ENCODE measurements around the gene MOB3B.
A peak's percentile ranks its signal among the peaks of the same experiment; 100 is the strongest.

The MOB3B gene

GRCh38 chr9:27529316-27530278 is at the start of gene MOB3B:
Gene MOB3B, minus strand, starts transcription at chr9:27529814. Its CDS starts 74,264 bp downstream, at chr9:27455550.
- DNase-seq, result peak; percentile 89

GRCh38 chr9:27573634-27574590 is 44.3 kb upstream of the MOB3B start:
- peak; percentile 94 for DNase-seq

GRCh38 chr9:27572918-27573633 is 43.5 kb upstream of the MOB3B start, which contains the start of gene C9orf72:
Gene C9orf72, minus strand, starts transcription at chr9:27573481. Its CDS starts 6,361 bp downstream, at chr9:27567120.
- peak; percentile 92 for DNase-seq

- DNase-seq, result no peak
Observed at GRCh38 chr9:27572566-27572917, 42.9 kb upstream of the MOB3B start.

GRCh38 chr9:27572061-27572460 is 42.4 kb upstream of the MOB3B start:
- no peak for DNase-seq

GRCh38 chr9:27571011-27571410 is 41.4 kb upstream of the MOB3B start:
- no peak for DNase-seq

- DNase-seq, result no peak
Observed at GRCh38 chr9:27569406-27569805, 39.8 kb upstream of the MOB3B start.

GRCh38 chr9:27566118-27566517 is 36.5 kb upstream of the MOB3B start:
- DNase-seq, result no peak

- no peak for DNase-seq
Observed at GRCh38 chr9:27565696-27566095, 36.1 kb upstream of the MOB3B start.

GRCh38 chr9:27564670-27565069 is 35.1 kb upstream of the MOB3B start:
- DNase-seq, result no peak

GRCh38 chr9:27563738-27564430 is 34.3 kb upstream of the MOB3B start:
- DNase-seq, result no peak

- no peak for DNase-seq
Observed at GRCh38 chr9:27561685-27562084, 32.1 kb upstream of the MOB3B start.

GRCh38 chr9:27560457-27560856 is 30.8 kb upstream of the MOB3B start:
- DNase-seq, result no peak

- no peak for DNase-seq
Observed at GRCh38 chr9:27558307-27558706, 28.7 kb upstream of the MOB3B start.

- no peak for DNase-seq
Observed at GRCh38 chr9:27556470-27556869, 26.9 kb upstream of the MOB3B start.

- DNase-seq, result no peak
Observed at GRCh38 chr9:27554712-27555111, 25.1 kb upstream of the MOB3B start.

GRCh38 chr9:27549196-27549755 is 19.7 kb upstream of the MOB3B start:
- no peak for DNase-seq

GRCh38 chr9:27548055-27548741 is 18.6 kb upstream of the MOB3B start:
- DNase-seq, result no peak

- no peak for DNase-seq
Observed at GRCh38 chr9:27545471-27545870, 15.9 kb upstream of the MOB3B start.

GRCh38 chr9:27542508-27542907 is 12.9 kb upstream of the MOB3B start:
- no peak for DNase-seq

GRCh38 chr9:27541740-27542139 is 12.1 kb upstream of the MOB3B start:
- no peak for DNase-seq

All from left hindlimb (tissue), 1 donor.